ENCODE data around the gene SPATA13. TPM values are rescaled to one million over a fixed set of nuclear protein-coding genes. Genes with fewer than 3 reads are reported as not detected.

The SPATA13 gene
- total RNA-seq, 3 donors from 2014 or later = 6.6 to 84.7 (median 58.7) TPM

DNA sequence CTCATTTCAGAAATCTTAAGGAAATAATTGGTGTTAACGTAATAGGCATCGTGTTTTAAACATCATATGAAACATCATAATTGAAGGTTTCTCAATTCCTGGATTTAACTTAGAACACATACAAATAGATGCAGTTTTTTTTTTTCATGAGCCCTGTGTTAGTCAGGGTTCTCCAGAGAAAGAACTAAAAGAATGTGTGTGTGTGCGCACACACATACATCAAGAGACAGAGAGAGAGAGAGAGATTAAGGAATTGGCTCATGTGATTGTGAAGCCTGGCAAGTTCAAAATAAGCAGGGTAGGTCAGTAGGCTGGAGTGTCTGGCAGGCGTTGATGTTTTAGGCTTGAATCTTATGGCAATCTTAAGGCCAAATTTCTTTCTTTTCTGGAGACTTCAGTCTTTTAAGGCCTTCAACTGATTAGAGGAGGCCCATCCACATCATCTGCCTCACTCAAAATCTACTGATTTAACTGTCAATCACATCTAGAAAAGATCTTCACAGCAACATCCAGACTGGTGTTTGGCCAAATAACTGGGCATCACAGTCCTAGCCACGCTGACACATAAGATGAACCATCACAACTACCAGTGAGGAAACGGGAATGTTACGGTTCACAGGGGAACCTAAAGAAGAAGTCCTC lies 25.2 kb downstream of the SPATA13 start:
- Histone ChIP-seq H3K9me3 (peaks cover 7 to 12% of the 10 kb centered on the region in 2 donors), H3K27me3 (no peaks in the 10 kb centered on the region), H3K4me3 (no peak overlapping the region), H3K27ac (no peak overlapping the region), H3K4me1 (no peaks in the 10 kb centered on the region), H3K36me3 (no peaks in the 10 kb centered on the region)
- intact Hi-C loops (cut with DNase I; ENCODE audit: low total_unique reads) = no loop called here
- no peak for DNase-seq (ENCODE audit: low spot score in 2 of 2)
- TF ChIP-seq POLR2AphosphoS5 (IDR thresholded peaks at IDR 0.05) (no peak), POLR2A (IDR thresholded peaks at IDR 0.05) (no peak)
- TF ChIP-seq, protein P1, sequence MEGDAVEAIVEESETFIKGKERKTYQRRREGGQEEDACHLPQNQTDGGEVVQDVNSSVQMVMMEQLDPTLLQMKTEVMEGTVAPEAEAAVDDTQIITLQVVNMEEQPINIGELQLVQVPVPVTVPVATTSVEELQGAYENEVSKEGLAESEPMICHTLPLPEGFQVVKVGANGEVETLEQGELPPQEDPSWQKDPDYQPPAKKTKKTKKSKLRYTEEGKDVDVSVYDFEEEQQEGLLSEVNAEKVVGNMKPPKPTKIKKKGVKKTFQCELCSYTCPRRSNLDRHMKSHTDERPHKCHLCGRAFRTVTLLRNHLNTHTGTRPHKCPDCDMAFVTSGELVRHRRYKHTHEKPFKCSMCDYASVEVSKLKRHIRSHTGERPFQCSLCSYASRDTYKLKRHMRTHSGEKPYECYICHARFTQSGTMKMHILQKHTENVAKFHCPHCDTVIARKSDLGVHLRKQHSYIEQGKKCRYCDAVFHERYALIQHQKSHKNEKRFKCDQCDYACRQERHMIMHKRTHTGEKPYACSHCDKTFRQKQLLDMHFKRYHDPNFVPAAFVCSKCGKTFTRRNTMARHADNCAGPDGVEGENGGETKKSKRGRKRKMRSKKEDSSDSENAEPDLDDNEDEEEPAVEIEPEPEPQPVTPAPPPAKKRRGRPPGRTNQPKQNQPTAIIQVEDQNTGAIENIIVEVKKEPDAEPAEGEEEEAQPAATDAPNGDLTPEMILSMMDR (IDR thresholded peaks at IDR 0.05) = no peak

DNA sequence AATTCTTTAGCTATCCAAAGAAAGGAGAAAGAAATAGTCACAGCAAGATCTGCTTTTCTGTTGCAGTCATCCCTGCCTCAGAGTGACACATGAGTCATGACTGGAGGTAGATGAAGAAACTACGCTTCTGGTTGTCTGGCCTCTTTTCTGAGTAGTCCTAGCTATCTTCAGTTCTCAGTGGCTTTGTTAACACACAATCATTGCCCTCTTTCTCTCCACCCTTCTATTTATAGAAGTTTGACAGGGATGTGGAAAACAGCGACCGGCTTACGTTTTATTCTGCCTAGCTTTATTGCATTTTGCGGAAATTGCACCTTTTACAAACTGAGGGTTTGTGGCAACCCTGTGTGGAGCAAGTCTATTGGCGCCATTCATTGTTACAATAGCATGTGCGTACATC lies 26.7 kb downstream of the SPATA13 start:
- Histone ChIP-seq H3K9me3 (peaks cover 7 to 12% of the 10 kb centered on the region in 2 donors), H3K27me3 (no peaks in the 10 kb centered on the region), H3K27ac (no peak overlapping the region), H3K4me3 (no peak overlapping the region), H3K36me3 (no peaks in the 10 kb centered on the region), H3K4me1 (no peaks in the 10 kb centered on the region)
- no peak for DNase-seq (ENCODE audit: low spot score in 2 of 2)
- TF ChIP-seq POLR2AphosphoS5 (IDR thresholded peaks at IDR 0.05) (no peak), POLR2A (IDR thresholded peaks at IDR 0.05) (no peak)
- intact Hi-C loops (cut with DNase I; ENCODE audit: low total_unique reads) = no loop called here

DNA sequence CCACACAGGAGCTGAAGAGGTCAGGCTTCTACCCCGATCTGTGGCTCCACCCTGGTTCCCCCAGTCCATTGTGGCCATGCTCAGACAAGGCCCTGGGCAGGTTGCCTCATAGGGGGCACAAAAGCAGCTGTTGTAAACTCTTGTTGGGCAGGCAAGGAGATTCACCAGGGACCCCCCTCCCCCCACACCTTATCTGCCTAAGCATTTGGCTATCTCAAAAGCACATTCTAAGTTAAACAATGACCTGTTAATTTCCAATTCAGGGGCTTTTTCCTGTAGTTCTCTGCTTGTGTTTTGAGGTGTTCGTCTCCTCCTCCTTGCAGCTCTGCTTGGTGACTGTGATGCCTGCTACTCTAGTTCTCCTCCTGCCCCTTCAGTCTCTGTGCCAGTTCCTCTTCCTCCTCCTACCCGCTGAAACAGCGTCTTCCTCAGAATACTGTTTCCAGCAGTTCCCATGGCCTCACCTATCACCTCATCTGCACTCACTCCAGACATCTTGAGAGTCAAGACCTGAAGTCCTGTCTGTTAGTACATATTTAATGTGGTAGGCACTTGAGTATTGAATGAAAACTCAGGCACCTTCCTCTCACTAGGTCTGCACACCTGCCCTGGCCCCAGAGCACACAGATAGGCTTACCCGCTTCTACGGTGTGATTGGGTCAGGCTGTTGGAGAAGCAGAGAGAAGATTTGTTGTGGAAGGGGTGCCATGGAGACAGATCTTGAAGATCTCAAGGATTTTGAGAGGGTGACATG lies 31.7 kb downstream of the SPATA13 start:
- TF ChIP-seq, protein P1 (IDR thresholded peaks at IDR 0.05) = no peak
- TF ChIP-seq POLR2AphosphoS5 (IDR thresholded peaks at IDR 0.05) (no peak), POLR2A (IDR thresholded peaks at IDR 0.05) (no peak)
- intact Hi-C loops (cut with DNase I; ENCODE audit: low total_unique reads) = no loop called here
- H3K36me3 ChIP-seq = no peaks in the 10 kb centered on the region
- no peaks in the 10 kb centered on the region for H3K4me1 ChIP-seq
- DNase-seq (ENCODE audit: low spot score in 2 of 2) = no peak
- H3K27ac ChIP-seq = no peak overlapping the region
- peaks cover 7 to 12% of the 10 kb centered on the region in 2 donors for H3K9me3 ChIP-seq
- no peak overlapping the region for H3K4me3 ChIP-seq
- no peaks in the 10 kb centered on the region for H3K27me3 ChIP-seq

DNA sequence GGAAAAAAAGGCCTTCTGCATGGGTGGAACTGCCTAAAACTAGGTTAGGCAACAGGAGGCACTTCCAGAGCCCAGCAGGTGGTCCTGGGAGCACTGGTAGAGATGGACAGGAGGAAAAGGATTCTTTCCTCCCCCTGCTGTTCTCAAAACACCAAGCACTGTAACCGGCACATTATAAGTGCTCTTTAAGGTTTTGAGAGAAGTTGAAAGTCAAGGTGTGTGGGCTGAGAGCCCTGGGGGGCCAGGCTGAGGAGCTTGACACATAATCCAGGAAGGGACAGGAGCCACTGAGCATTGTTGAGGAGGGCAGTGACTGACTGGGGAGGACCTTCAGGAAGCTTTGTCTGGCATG lies 32.3 kb downstream of the SPATA13 start:
- no peak overlapping the region for H3K4me3 ChIP-seq
- TF ChIP-seq, protein P1 (IDR thresholded peaks at IDR 0.05) = no peak
- TF ChIP-seq POLR2AphosphoS5 (IDR thresholded peaks at IDR 0.05) (no peak), POLR2A (IDR thresholded peaks at IDR 0.05) (no peak)
- no peaks in the 10 kb centered on the region for H3K36me3 ChIP-seq
- no peak for DNase-seq (ENCODE audit: low spot score in 2 of 2)
- H3K4me1 ChIP-seq = no peaks in the 10 kb centered on the region
- no peak overlapping the region for H3K27ac ChIP-seq
- H3K27me3 ChIP-seq = no peaks in the 10 kb centered on the region
- H3K9me3 ChIP-seq = peaks cover 7 to 12% of the 10 kb centered on the region in 2 donors
- intact Hi-C loops (cut with DNase I; ENCODE audit: low total_unique reads) = no loop called here

DNA sequence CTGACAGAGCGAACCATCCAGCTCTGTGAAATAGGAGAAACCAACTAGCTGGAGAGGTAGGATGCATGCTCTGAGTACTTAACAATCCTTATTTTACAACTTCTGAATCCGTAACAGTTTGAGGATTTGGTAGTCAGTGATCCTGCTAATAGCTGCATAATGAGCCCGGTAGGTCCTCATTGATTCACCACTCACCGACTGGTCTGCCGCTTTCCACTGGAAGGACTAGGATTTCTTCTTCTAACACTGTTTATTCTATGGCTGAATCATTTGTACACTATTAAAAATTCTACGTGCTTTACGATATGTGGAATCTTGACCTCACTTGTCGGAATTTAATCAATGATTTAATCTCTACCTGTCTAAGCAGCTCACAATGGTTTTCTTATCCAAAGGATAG lies 33.9 kb downstream of the SPATA13 start:
- Histone ChIP-seq H3K27ac (no peak overlapping the region), H3K4me3 (no peak overlapping the region), H3K9me3 (no peaks in the 10 kb centered on the region), H3K4me1 (no peaks in the 10 kb centered on the region), H3K36me3 (no peaks in the 10 kb centered on the region), H3K27me3 (no peaks in the 10 kb centered on the region)
- intact Hi-C loops (cut with DNase I; ENCODE audit: low total_unique reads) = no loop called here
- TF ChIP-seq, protein P1 (IDR thresholded peaks at IDR 0.05) = no peak
- TF ChIP-seq POLR2AphosphoS5 (IDR thresholded peaks at IDR 0.05) (no peak), POLR2A (IDR thresholded peaks at IDR 0.05) (no peak)
- DNase-seq (ENCODE audit: low spot score in 2 of 2) = no peak
